GM19455 (cell line): ENCODE measurements around the gene ANTKMT.

Experiments
- ATAC-seq: cut with Tn5 transposase; IDR thresholded peaks from one replicate; pipeline ENCODE4 v1.9.1; 2021; ENCODE audit not compliant: unreplicated experiment

Gene ANTKMT

GRCh38 chr16:695355-696089 lies 25.4 kb upstream of the ANTKMT start:
- ATAC-seq: no peak

DNA sequence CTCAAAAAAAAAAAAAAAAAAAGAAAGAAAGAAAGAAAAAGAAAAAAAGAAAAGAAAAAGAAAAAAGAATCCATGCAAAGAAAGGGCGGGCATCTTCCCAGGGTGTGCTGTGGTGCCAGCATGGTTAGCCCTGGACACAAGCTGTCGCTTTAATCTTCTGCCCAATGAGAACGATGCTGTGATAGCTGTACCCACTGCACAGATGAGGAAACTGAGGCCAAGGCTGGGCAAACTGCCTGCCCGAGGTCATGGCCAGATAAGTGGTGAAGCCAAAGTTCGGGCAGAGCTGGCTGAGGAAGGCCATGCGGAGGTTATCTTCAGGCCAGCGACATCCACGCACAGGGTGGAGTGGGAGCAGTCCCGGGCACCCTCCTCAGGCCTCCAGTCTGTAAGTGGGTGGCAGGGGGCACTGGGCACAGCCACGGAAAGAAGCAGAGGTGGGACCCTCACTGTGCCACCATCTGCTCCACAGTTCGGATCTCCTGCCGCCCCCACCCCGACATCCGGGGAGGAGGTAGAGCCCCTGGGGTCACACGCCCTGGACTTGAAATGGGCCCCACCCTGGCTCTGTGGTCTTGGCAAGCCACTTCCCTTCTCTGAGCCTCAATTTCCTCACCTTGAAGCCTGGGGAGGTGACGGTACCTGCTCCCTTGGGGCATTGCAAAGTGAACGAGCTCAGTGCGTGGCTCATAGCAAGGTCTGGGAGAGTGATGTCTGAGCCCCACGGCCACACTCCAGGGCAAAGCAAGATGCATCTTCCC lies 21.9 kb upstream of the ANTKMT start:
- no peak for ATAC-seq

DNA sequence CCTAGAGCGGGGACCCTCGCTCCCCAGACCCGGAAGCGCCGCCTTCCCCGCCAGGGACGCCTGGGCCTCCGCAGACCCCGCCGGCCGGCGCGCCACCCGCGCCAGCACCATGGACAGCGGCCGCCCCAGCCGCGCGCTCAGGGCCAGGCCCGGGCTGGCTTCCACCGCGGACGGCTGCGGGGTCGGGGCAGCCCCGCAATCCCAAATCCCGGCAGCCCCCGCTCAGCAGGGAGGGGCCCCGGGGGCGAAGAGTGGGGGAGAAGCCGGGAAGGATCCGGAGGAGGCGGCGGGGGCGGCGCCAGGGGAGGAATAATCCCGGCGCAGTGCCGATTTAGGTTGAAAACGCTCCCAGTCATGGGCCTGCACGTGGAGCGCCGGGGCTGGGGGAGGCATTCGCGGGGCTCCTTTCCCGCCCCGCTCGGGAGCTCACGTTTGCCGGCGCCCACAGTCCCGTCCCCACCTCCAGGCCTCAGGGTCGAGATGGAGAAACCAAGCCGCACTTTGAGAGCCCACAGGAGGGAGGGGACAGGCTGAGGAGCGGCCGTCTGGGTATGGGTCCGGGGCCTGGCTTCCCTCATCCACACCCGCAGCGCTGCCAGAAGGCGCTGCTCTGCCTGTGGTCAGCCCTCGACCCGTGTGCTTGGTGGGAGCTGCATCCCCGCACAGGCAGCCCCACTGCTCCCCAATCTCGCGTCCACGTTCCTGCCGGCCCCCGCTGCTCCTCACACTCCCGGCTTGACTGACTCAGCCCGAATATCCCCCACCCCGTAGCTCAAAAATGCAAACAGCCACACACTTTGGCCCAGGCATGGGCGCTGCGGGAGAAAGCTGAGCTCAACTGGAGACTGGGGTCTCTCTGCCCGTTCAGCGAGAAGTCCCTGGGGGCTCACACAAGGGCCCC lies 20.0 kb upstream of the ANTKMT start:
- no peak for ATAC-seq

- no peak for ATAC-seq
Observed at GRCh38 chr16:702341-702740, 18.6 kb upstream of the ANTKMT start.

GRCh38 chr16:703406-703805 lies 17.5 kb upstream of the ANTKMT start:
- ATAC-seq: no peak

- no peak for ATAC-seq
Observed at GRCh38 chr16:704047-704446, 16.9 kb upstream of the ANTKMT start.

DNA sequence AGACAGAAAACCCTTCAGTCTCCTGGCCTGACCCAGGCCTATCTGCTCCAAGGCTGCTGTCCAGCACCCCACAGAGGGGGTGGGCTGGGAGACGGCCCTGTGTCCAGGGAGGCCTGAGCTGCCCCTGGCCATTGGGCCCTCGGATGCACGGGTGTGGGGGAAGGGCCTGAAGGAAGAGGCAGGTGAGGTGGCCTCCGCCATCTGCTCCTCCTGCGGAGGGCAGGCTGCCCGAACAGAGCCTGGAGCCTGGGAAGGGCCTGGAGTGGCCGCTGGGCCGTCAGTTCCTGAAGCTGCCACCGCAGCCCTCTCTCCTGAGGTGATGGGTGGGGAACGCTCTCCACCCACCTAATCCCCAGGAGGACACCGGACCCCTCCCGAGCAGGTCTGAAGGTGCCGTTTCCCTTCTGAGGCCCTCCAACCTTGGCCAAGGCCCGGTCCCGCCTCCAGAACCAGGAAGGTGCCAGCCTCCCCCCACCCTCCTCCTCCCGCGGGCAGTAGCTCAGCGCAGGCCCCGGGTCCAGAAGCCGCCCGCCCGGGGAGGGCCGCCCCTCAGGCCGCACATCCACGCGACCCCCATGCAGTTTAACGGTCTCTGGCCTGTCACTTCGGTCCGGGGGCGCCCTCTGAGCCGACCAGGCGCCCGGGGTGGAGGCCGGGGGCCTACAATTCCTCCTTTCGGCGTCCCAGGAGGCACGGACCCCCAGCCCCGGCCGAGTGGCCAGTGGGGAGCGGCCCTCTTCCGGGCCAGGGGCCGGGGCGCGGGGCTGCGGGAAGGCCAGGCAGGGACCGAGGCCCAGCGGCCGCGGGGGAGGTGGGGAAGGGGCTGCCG lies 16.2 kb upstream of the ANTKMT start:
- ATAC-seq: no peak

DNA sequence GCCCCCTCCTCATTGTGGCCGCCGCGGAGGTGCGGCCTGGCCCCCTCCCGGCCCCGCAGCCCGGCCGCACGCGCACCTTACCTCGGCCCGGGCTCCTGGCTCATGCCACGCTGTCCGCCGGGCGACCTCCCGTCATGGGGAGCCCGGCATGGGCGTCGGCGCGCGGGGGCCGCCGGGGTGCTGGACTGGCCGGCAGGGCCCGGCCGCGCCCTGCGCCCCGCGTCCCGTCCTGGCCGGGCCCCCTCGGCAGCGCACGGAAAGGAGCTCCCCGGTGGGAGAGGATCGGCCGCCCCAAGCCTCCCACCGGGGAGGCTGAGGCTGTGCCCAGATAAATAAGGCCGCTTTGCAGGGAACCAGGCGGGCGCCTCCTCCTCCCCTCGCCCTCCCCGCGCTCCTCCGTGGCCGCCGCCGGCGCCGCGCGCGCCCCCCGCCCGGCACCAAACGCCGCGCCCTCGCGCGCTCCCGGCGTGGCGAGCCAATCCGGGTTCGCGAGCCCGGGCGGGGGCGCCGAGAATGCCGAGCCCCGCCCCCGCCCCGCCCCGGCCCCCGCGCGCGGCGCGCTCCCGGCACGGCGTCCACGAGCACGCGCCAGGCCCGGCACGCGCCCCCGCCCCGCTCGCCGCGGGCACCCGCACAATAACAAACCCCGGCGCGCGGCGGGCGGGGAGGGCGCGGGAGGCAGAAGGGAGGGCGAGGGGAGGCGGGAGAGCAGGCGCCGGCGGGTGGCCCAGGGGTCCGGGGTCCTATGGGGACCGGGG lies 15.3 kb upstream of the ANTKMT start, which contains the start of gene FBXL16:
Gene FBXL16, minus strand, starts transcription at position 371 of the 758 bp plus-strand sequence. CDS start 8,396 bp downstream, outside the sequence.
- no peak for ATAC-seq

- no peak for ATAC-seq
Observed at GRCh38 chr16:706189-707061, 14.5 kb upstream of the ANTKMT start.

DNA sequence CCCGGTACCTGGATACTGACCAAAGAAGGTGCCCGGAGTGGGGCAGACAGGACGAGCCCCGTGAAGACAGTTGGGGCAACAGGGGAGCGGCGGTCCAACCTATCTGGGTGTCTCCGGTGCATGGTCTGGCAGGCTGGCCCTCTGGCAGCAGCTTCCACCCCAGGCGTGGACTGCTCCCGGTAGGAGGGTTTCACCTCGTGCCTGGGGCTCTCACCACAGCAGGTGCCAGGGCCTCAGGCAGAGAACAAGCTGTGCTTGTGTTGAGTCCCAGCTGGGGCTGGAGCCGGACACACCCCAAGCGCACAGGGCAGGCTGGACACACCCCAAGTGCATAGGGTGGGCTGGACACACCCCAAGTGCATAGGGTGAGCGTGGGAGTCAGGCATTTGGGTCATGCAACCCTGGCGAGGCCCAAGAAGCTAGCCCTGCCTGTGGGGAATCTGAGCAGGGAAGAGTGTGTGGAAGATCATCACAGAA lies 13.8 kb upstream of the ANTKMT start:
- no peak for ATAC-seq

GRCh38 chr16:708019-708418 lies 12.9 kb upstream of the ANTKMT start:
- no peak for ATAC-seq

DNA sequence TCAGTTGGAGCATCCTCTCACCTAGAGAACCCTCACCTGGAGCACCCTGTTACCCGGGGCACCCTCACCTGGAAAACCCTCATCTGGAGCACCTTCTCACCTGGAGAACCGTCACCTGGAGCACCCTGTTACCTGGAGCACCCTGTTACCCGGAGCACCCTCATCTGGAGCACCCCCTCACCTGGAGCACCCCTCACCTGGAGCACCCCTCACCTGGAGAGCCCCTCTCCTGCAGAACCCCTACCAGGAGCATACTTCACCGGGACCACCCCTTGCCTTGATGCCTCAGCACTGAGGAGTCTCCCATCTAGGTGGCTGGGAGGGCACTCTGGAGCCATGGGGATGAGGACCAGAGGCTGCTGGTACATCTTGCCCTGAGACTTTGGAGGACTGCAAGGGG lies 12.0 kb upstream of the ANTKMT start:
- no peak for ATAC-seq

DNA sequence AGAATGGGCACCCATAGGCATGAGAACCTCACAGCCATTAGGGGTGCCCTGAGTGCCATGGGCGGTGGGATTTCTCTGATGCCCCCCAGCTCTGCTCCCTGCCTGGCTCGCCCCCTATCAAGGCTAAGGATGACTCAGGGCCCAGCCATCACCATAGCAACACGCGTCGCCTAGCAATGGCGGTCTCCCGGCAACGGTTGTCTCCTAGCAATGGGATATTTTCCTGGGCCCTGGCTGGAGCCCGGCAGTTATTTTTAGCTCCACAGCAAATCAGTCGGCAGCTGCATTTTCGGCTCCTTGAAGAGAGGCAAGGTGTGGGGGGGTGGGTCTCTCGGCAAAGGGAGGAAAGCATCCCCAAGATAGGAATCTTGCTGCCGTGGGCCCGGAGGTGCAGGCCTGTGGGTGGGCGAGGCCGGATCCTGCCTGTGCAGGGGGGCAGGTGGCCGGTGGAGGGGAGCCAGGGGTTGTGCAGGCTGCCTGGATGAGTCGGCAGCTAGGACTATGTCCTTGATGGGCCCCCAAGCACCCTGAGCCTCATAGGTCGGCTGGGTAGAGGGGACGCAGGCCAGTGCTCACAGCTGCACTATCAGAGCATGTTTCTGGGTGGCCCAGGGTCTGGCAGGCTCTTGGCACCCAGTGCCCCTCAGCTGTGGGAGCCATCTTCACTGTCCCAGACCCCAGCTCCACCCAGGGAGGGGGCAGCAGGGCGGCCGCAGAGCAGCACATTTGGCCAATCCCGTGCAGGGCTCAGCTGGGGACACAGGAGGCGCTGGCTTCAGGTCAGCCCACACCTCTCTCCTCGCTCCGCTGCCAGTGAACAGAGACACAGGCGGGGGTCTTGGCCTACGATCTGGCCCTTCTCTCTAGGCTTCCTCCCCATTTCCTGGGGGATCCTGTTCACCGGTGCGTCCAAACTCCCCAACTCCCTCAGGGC lies 11.1 kb upstream of the ANTKMT start:
- ATAC-seq: no peak

- no peak for ATAC-seq
Observed at GRCh38 chr16:710500-711075, 10.4 kb upstream of the ANTKMT start.

DNA sequence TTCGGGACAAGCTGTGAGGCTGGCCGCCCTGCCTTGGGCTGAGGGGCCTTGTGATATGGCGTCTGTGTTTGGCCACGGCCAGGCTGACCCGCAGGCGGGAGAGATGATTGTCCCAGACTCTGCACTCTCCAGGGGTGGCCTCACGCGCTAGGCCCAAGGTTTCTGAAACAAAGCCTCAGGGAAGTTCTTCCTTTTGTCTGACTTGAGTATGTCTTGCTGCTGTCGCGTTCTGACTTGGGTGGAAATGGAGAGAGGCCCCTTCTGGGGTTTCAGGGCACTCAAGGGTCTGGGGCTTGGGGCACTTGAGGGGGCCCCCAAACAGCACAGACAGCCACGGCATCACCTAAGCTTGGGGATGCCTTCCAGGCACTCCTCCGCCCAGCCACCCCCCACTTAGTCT lies 9.9 kb upstream of the ANTKMT start:
- no peak for ATAC-seq

GRCh38 chr16:711548-712320 lies 9.2 kb upstream of the ANTKMT start:
- no peak for ATAC-seq
